Measurements from ENCODE around the gene ARHGEF26. TPM values are rescaled to one million over a fixed set of nuclear protein-coding genes. Genes with fewer than 3 reads are reported as not detected.

ARHGEF26 gene
- total RNA-seq, 1 experiment from 2014 or later = 14.1 TPM

- DNase-seq (ENCODE audit: low spot score) (no peak), ATAC-seq (no peak)
- Mint-ChIP-seq H3K36me3 (peaks cover 34% of the 10 kb centered on the region), H3K9me3 (peaks cover 15% of the 10 kb centered on the region), H3K4me1 (peaks cover 15% of the 10 kb centered on the region), H3K27ac (no peak overlapping the region), H3K27me3 (ENCODE audit: low read depth) (no peaks in the 10 kb centered on the region), H3K4me3 (no peak overlapping the region)
- TF ChIP-seq, protein P1, sequence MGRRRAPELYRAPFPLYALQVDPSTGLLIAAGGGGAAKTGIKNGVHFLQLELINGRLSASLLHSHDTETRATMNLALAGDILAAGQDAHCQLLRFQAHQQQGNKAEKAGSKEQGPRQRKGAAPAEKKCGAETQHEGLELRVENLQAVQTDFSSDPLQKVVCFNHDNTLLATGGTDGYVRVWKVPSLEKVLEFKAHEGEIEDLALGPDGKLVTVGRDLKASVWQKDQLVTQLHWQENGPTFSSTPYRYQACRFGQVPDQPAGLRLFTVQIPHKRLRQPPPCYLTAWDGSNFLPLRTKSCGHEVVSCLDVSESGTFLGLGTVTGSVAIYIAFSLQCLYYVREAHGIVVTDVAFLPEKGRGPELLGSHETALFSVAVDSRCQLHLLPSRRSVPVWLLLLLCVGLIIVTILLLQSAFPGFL (CRISPR knock-in tag; IDR thresholded peaks at IDR 0.05; ENCODE audit: borderline replicate concordance) = no peak
- TF ChIP-seq, protein P2, sequence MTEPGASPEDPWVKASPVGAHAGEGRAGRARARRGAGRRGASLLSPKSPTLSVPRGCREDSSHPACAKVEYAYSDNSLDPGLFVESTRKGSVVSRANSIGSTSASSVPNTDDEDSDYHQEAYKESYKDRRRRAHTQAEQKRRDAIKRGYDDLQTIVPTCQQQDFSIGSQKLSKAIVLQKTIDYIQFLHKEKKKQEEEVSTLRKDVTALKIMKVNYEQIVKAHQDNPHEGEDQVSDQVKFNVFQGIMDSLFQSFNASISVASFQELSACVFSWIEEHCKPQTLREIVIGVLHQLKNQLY (CRISPR knock-in tag; IDR thresholded peaks at IDR 0.05) = no peak
- TF ChIP-seq NFATC4 (CRISPR knock-in tag; IDR thresholded peaks at IDR 0.05) = no peak
- TF ChIP-seq RORB (CRISPR knock-in tag; IDR thresholded peaks at IDR 0.05) = no peak
- TF ChIP-seq IRF2 (CRISPR knock-in tag; IDR thresholded peaks at IDR 0.05; ENCODE audit: borderline replicate concordance, low read depth) = no peak
- no peak for TF ChIP-seq ZNF281 (CRISPR knock-in tag; IDR thresholded peaks at IDR 0.05)
- TF ChIP-seq, protein P3, sequence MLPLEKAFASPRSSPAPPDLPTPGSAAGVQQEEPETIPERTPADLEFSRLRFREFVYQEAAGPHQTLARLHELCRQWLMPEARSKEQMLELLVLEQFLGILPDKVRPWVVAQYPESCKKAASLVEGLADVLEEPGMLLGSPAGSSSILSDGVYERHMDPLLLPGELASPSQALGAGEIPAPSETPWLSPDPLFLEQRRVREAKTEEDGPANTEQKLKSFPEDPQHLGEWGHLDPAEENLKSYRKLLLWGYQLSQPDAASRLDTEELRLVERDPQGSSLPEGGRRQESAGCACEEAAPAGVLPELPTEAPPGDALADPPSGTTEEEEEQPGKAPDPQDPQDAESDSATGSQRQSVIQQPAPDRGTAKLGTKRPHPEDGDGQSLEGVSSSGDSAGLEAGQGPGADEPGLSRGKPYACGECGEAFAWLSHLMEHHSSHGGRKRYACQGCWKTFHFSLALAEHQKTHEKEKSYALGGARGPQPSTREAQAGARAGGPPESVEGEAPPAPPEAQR (CRISPR knock-in tag; IDR thresholded peaks at IDR 0.05) = no peak
- TF ChIP-seq USF2 (CRISPR knock-in tag; IDR thresholded peaks at IDR 0.05) = no peak
- no peak for TF ChIP-seq CREM (CRISPR knock-in tag; IDR thresholded peaks at IDR 0.05)
- TF ChIP-seq, protein P4, sequence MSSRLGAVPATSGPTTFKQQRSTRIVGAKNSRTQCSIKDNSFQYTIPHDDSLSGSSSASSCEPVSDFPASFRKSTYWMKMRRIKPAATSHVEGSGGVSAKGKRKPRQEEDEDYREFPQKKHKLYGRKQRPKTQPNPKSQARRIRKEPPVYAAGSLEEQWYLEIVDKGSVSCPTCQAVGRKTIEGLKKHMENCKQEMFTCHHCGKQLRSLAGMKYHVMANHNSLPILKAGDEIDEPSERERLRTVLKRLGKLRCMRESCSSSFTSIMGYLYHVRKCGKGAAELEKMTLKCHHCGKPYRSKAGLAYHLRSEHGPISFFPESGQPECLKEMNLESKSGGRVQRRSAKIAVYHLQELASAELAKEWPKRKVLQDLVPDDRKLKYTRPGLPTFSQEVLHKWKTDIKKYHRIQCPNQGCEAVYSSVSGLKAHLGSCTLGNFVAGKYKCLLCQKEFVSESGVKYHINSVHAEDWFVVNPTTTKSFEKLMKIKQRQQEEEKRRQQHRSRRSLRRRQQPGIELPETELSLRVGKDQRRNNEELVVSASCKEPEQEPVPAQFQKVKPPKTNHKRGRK (CRISPR knock-in tag; IDR thresholded peaks at IDR 0.05; ENCODE audit: borderline replicate concordance) = no peak
- TF ChIP-seq ZMAT4 (CRISPR knock-in tag; IDR thresholded peaks at IDR 0.05) = no peak
- no peak for TF ChIP-seq JUN (CRISPR knock-in tag; IDR thresholded peaks at IDR 0.05)
- no peak for TF ChIP-seq ZNF138 (CRISPR knock-in tag; conservative IDR thresholded peaks at IDR 0.05)
- ChIA-PET CTCF (no interaction called here), POLR2A (interaction anchor here (1.2 kb wide), 1 partner anchor 16 kb away, joined by 3 read pairs; no protein-coding TSS in a partner anchor)
These were observed 76.6 kb downstream of the ARHGEF26 start for GRCh38 chr3:154197751-154198150.

GRCh38 chr3:154209499-154209898 is 88.3 kb downstream of the ARHGEF26 start:
- CTCF ChIA-PET = no interaction called here
- H3K9me3 Mint-ChIP-seq = peaks cover 31% of the 10 kb centered on the region
- DNase-seq (ENCODE audit: low spot score) (no peak), ATAC-seq (no peak)
- no peak overlapping the region for H3K27ac Mint-ChIP-seq
- H3K27me3 Mint-ChIP-seq (ENCODE audit: low read depth) = no peaks in the 10 kb centered on the region
- peaks cover 50% of the 10 kb centered on the region for H3K36me3 Mint-ChIP-seq
- H3K4me1 Mint-ChIP-seq = no peaks in the 10 kb centered on the region
- H3K4me3 Mint-ChIP-seq = no peak overlapping the region
- POLR2A ChIA-PET = no interaction called here
- TF ChIP-seq, protein P5, sequence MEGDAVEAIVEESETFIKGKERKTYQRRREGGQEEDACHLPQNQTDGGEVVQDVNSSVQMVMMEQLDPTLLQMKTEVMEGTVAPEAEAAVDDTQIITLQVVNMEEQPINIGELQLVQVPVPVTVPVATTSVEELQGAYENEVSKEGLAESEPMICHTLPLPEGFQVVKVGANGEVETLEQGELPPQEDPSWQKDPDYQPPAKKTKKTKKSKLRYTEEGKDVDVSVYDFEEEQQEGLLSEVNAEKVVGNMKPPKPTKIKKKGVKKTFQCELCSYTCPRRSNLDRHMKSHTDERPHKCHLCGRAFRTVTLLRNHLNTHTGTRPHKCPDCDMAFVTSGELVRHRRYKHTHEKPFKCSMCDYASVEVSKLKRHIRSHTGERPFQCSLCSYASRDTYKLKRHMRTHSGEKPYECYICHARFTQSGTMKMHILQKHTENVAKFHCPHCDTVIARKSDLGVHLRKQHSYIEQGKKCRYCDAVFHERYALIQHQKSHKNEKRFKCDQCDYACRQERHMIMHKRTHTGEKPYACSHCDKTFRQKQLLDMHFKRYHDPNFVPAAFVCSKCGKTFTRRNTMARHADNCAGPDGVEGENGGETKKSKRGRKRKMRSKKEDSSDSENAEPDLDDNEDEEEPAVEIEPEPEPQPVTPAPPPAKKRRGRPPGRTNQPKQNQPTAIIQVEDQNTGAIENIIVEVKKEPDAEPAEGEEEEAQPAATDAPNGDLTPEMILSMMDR (IDR thresholded peaks at IDR 0.05) = no peak
- TF ChIP-seq, protein P1 (CRISPR knock-in tag; IDR thresholded peaks at IDR 0.05; ENCODE audit: borderline replicate concordance) = no peak
- TF ChIP-seq, protein P6, sequence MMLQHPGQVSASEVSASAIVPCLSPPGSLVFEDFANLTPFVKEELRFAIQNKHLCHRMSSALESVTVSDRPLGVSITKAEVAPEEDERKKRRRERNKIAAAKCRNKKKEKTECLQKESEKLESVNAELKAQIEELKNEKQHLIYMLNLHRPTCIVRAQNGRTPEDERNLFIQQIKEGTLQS (CRISPR knock-in tag; conservative IDR thresholded peaks at IDR 0.05) = no peak
- TF ChIP-seq ZNF416 (CRISPR knock-in tag; IDR thresholded peaks at IDR 0.05) (no peak), ZBTB21 (CRISPR knock-in tag; IDR thresholded peaks at IDR 0.05; ENCODE audit: borderline replicate concordance) (no peak), ERG (CRISPR knock-in tag; IDR thresholded peaks at IDR 0.05) (no peak), GABPB1 (CRISPR knock-in tag; IDR thresholded peaks at IDR 0.05) (no peak), MXD4 (CRISPR knock-in tag; IDR thresholded peaks at IDR 0.05; ENCODE audit: borderline replicate concordance) (no peak), HMGA2 (CRISPR knock-in tag; IDR thresholded peaks at IDR 0.05) (no peak), ZNF219 (CRISPR knock-in tag; IDR thresholded peaks at IDR 0.05; ENCODE audit: borderline replicate concordance) (no peak)

Measured in WTC11 (cell line).